Left ventricle myocardium inferior (tissue), 1 donor: ENCODE measurements around the gene CHRNA9. TPM values are rescaled to one million over a fixed set of nuclear protein-coding genes. Genes with fewer than 3 reads are reported as not detected.

Experiments used
- DNase-seq: peaks from one replicate; pipeline ENCODE4 v3.0.0-alpha.2; 2020
- H3K27ac ChIP-seq: fragments of 200-600 bp; replicated peaks from 2 replicates; pipeline ENCODE4 v1.8.0; 2021
- H3K27me3 ChIP-seq: fragments of 200-600 bp; 2 replicates; pipeline ENCODE4 v1.8.0; 2021; ENCODE audit warnings: low read depth
- H3K36me3 ChIP-seq: fragments of 200-600 bp; 2 replicates; pipeline ENCODE4 v1.8.0; 2021
- H3K4me1 ChIP-seq: fragments of 200-600 bp; 2 replicates; pipeline ENCODE4 v1.8.0; 2021
- H3K4me3 ChIP-seq: fragments of 200-600 bp; 2 replicates; pipeline ENCODE4 v1.8.0; 2021; ENCODE audit warnings: mild to moderate bottlenecking, moderate library complexity
- H3K9me3 ChIP-seq: fragments of 200-600 bp; replicated peaks from 2 replicates; pipeline ENCODE4 v1.8.0; 2021
- intact Hi-C: fragments of 100-400 bp; cut with micrococcal nuclease; formaldehyde crosslinking; loops from one replicate; pipeline ENCODE4 v1.11.0; 2022
- total RNA-seq: library from RNA; stranded (reverse); fragmentation: NEBNext Ultra II Directional; extraction: Animal tissue kit (Norgen Biotek cat#: 25700); gene quantifications from one replicate; pipeline ENCODE4 v1.2.1, GENCODE V29; 2021
- TF ChIP-seq, protein P1 (sequence below): fragments of 200-600 bp; IDR thresholded peaks from 2 replicates; pipeline ENCODE4 v1.8.0; 2021; ENCODE audit warnings: antibody characterized with exemption, mild to moderate bottlenecking, borderline replicate concordance
- donor health status: DM: no; HTN: yes; CAD: no; lungs with severe emphysema.

Gene CHRNA9
- total RNA-seq, 1 donor from 2014 or later: not detected

DNA sequence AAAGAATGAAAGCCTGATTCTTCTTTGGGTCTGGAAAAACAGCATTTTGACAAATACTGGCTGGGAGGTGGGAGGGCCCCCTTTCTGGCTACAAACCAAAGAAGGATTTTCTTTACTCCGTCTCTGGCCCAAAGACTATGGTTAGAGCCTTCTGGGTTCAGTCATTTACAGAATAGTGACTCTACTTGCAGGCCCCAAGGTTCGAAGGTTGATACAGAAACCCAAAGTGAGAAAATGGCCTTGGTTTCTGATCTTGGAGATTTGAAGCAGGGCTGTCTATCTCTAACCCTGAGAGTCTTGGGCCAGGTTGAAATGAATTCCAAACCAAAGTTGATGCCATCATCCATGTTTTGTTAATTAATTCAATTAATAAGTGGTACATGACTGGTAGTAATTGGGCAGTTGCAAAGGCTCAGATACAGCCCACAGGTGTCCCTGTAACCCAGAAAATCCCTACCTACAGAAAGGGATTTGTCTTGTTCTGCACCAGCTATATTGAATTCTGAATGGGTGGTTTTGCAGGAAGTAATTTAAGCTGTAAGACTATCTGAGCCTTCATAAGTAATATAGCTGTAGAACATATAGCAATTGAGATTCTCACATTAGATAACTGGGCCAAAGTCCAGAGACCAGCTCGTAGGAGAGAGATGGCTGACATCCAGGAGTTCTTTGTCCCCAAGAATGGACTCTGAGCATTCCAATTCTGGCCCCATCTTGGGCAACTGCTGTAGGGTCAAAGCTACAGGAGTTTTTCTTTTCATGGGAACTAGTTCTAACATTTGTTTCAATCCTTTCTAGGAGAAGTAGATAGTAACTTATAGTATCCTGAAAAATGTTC, 34.5 kb downstream of the CHRNA9 start:
- H3K36me3 ChIP-seq: no peaks in the 10 kb centered on the region
- no peak for DNase-seq
- no peak overlapping the region for H3K27ac ChIP-seq
- H3K9me3 ChIP-seq: no peaks in the 10 kb centered on the region
- H3K4me1 ChIP-seq: no peaks in the 10 kb centered on the region
- TF ChIP-seq, protein P1, sequence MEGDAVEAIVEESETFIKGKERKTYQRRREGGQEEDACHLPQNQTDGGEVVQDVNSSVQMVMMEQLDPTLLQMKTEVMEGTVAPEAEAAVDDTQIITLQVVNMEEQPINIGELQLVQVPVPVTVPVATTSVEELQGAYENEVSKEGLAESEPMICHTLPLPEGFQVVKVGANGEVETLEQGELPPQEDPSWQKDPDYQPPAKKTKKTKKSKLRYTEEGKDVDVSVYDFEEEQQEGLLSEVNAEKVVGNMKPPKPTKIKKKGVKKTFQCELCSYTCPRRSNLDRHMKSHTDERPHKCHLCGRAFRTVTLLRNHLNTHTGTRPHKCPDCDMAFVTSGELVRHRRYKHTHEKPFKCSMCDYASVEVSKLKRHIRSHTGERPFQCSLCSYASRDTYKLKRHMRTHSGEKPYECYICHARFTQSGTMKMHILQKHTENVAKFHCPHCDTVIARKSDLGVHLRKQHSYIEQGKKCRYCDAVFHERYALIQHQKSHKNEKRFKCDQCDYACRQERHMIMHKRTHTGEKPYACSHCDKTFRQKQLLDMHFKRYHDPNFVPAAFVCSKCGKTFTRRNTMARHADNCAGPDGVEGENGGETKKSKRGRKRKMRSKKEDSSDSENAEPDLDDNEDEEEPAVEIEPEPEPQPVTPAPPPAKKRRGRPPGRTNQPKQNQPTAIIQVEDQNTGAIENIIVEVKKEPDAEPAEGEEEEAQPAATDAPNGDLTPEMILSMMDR: no peak
- intact Hi-C loops: no loop called here
- H3K27me3 ChIP-seq: peaks cover 6% of the 10 kb centered on the region
- H3K4me3 ChIP-seq: no peak overlapping the region

DNA sequence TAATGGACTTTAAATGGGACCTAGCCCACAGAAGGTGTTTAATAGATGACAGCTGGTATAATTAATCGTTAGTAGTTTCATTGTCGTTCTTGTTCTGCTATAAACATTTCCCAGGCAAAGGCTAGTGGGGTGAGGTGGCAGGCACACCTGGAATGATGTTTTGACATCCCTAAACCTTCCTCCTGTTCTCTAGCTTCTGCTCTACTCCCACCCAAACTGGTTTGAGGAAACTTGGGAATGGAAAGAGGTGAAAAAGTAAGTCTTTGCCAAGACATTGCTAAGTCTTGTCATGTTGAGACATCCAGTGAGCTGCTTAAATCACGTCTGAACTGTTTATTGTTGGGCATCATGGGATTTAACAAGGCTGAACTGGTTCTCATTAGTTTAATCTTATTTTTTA, 37.5 kb downstream of the CHRNA9 start:
- intact Hi-C loops: no loop called here
- Histone ChIP-seq H3K9me3 (no peaks in the 10 kb centered on the region), H3K27me3 (no peaks in the 10 kb centered on the region), H3K27ac (no peak overlapping the region), H3K4me1 (no peaks in the 10 kb centered on the region), H3K36me3 (no peaks in the 10 kb centered on the region), H3K4me3 (no peak overlapping the region)
- TF ChIP-seq, protein P1: no peak
- no peak for DNase-seq

DNA sequence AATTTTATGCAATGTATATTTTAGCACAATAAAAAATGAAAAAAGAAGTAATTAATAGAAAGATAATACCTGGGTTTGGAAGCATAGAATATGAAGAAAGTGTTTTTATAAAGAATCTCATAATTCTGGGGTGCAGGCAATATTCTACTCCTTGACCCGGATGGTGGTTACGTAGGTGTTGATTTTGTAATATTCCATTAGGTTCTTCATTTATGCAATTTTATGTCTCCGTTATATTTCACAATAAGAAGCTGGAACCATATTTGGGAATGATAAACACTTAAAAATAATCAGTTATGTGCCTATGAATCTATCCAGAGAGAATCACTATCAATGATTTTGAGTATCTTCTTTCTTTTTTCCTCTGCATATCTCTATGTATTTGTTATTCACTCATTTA, 38.5 kb downstream of the CHRNA9 start:
- no peaks in the 10 kb centered on the region for H3K9me3 ChIP-seq
- no peaks in the 10 kb centered on the region for H3K4me1 ChIP-seq
- H3K4me3 ChIP-seq: no peak overlapping the region
- H3K36me3 ChIP-seq: no peaks in the 10 kb centered on the region
- no peak for DNase-seq
- intact Hi-C loops: no loop called here
- TF ChIP-seq, protein P1: no peak
- H3K27me3 ChIP-seq: no peaks in the 10 kb centered on the region
- H3K27ac ChIP-seq: no peak overlapping the region

DNA sequence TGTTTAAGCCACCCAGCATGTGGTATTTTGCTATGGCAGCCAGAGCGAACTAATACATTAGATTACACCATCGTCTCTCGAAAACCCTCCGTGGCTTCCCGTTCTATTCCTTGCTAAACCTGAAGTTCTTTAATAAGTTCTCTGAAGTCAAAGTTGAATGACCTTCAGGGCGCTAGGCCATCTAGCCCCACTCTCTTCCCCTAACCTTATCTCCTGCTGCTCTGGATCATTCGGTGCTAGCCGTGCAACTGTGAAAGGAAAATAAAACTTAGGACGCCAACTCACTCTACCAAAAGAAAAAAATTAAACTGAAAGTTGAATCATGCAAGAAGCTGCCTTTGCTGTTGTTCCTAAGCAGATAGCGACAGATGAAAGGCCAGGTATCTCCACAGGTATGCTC, 40.0 kb downstream of the CHRNA9 start:
- intact Hi-C loops: no loop called here
- no peaks in the 10 kb centered on the region for H3K4me1 ChIP-seq
- H3K27me3 ChIP-seq: no peaks in the 10 kb centered on the region
- no peaks in the 10 kb centered on the region for H3K9me3 ChIP-seq
- no peaks in the 10 kb centered on the region for H3K36me3 ChIP-seq
- no peak for DNase-seq
- no peak overlapping the region for H3K4me3 ChIP-seq
- H3K27ac ChIP-seq: no peak overlapping the region
- TF ChIP-seq, protein P1: no peak

DNA sequence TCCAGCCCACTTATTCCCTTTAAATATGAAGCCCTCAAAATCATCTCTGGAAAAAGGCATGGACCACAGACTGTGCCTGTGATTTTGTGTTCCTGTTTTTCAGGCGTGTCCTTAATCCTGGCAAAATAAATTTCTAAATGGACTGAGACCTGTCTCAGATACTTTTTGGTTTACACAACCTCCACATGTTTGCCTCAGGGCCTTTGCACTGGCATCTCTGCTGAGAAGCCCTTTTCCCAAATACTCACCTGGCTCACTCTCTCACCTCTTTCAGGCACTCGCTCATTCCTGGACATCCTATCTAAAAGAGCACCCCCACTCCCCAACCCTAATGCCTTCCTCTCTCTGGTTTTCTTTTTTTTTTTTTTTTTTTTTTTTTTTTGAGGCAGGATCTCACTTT, 40.5 kb downstream of the CHRNA9 start:
- no peaks in the 10 kb centered on the region for H3K27me3 ChIP-seq
- H3K36me3 ChIP-seq: no peaks in the 10 kb centered on the region
- no peak overlapping the region for H3K27ac ChIP-seq
- no peak overlapping the region for H3K4me3 ChIP-seq
- intact Hi-C loops: no loop called here
- no peak for DNase-seq
- no peaks in the 10 kb centered on the region for H3K4me1 ChIP-seq
- TF ChIP-seq, protein P1: no peak
- H3K9me3 ChIP-seq: no peaks in the 10 kb centered on the region
